GM12872 (cell line): ENCODE data around the gene VPS13D.

ENCODE experiments used
- TF ChIP-seq, protein P1 (sequence below): IDR thresholded peaks from 3 replicates; pipeline ENCODE4 v1.5.1; 2011; ENCODE audit warnings: low read depth, mild to moderate bottlenecking, low read length, moderate library complexity; ENCODE audit not compliant: insufficient read depth

Gene VPS13D

GRCh38 chr1:12245116-12245515, 15.3 kb downstream of the VPS13D start:
- TF ChIP-seq, protein P1, sequence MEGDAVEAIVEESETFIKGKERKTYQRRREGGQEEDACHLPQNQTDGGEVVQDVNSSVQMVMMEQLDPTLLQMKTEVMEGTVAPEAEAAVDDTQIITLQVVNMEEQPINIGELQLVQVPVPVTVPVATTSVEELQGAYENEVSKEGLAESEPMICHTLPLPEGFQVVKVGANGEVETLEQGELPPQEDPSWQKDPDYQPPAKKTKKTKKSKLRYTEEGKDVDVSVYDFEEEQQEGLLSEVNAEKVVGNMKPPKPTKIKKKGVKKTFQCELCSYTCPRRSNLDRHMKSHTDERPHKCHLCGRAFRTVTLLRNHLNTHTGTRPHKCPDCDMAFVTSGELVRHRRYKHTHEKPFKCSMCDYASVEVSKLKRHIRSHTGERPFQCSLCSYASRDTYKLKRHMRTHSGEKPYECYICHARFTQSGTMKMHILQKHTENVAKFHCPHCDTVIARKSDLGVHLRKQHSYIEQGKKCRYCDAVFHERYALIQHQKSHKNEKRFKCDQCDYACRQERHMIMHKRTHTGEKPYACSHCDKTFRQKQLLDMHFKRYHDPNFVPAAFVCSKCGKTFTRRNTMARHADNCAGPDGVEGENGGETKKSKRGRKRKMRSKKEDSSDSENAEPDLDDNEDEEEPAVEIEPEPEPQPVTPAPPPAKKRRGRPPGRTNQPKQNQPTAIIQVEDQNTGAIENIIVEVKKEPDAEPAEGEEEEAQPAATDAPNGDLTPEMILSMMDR, result no peak

DNA sequence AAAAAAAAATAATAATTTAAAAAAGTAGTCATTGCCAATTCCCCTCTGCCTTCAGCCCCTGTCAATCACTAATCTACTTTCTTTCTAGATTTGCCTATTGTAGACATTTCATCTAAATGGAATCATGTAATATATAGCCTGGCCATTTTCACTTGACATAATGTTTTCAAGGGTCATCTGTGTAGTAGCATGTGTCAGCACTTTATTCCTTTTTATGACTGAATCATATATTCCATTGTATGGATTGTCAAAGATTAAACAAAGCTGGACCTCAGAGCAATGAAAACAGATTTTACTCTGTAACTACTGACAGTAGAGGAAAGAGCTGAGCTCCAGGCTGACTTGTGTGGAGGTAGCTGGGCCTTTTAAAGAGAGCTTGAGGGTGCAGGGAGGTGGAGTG, 15.9 kb downstream of the VPS13D start:
- TF ChIP-seq, protein P1, result no peak

- TF ChIP-seq, protein P1, result no peak
These were observed 16.8 kb downstream of the VPS13D start for GRCh38 chr1:12246584-12246983.

DNA sequence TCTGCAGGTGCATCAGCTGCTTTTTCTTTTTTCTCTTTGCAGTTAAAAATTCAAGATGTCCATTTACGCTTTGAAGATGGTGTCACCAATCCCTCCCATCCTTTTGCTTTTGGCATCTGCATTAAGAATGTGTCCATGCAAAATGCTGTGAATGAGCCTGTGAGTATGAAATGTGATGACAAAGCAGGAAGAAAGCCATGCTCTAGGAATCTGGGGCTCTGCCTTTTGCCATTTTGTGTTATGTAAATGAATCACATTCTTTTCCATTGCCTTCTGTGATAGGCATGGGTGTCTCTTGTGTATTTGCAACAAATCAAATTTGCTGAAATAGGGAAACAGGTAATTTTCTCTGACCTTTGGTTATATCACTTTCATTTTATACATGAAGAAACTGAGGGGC, 19.4 kb downstream of the VPS13D start:
- TF ChIP-seq, protein P1, result no peak

DNA sequence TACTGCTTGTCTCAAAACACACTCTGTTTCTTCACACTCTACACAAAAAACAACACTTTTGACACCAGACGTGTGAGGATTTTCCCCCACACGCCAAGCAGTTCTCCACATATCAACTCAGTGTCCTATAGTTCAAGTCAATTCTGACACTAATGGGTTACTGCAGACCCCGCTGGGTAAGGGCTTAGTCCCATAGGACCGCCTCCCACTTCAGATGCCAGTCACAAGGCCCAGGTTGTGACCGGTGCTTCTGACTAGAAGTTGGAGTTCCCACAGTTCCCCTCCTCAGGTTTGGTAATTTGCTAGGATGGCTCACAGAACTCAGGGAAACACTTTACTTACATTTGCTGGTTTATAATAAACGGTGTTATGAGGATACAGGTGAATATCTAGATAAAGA, 19.9 kb downstream of the VPS13D start:
- TF ChIP-seq, protein P1, result no peak

DNA sequence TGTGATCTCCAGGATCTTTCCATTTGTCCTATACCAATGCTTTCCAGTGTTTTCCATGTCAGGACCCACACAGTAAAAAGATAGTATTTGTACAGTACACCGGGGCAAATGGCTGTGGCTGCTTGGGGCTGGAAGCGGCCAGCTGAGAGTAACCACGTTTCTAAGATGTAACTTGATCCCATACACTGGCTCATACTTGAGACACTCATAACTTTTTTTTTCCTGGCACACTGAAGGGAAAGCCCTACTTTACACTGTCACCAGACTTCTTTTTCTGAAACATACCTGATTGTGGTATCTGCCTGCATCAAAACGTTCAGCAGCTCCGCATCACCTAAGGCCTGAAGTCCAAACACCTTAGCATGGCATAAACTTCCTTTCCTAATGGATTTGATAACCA, 21.6 kb downstream of the VPS13D start:
- TF ChIP-seq, protein P1, result no peak

- TF ChIP-seq, protein P1, result no peak
These were observed 26.1 kb downstream of the VPS13D start for GRCh38 chr1:12255913-12256312.

DNA sequence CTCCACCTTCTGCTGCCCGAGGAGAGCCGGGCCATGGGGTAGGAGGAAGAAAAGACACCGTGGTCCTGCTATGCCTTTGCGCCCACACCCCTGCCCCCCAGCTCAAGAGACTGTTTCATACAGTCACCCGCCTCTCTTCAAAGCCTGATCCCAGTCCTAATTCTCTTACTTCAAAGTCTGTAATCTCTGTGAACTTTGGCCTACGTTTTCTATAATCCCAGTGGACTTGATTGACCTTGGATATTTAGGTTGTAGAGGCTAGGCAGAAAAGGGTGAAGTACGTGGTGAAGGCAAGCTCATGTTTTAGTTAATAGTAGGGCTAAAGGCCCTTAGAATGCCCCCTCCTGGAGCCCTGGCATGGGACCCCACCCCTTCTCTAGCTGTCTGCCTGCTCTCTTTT, 28.4 kb downstream of the VPS13D start:
- TF ChIP-seq, protein P1, result no peak
